CD4-positive, alpha-beta T cell (primary cell): ENCODE results near the gene VIPR2. TPM values are rescaled to one million over a fixed set of nuclear protein-coding genes. Genes with fewer than 3 reads are reported as not detected.
"Not testable (repeated sequence)": the region's sequence is repeated elsewhere in the genome, so short reads cannot be mapped to it uniquely, and the experiment has no call there.

ENCODE experiments used
- ATAC-seq: fragments of 200-7000 bp; cut with Tn5 transposase; one replicate; pipeline ENCODE4 v1.10.0; 2022; ENCODE audit warnings: mild to moderate bottlenecking; ENCODE audit not compliant: poor library complexity
- CTCF ChIA-PET: fragments of 350-600 bp; sonication (Branson Sonifier 250); formaldehyde crosslinking; loops from one replicate; lab custom pipeline; 2021; ENCODE audit warnings: antibody characterized with exemption, inconsistent platforms; lab: Charles Lee
- POLR2A ChIA-PET: fragments of 350-600 bp; sonication (Branson Sonifier 250); formaldehyde crosslinking; loops from one replicate; lab custom pipeline; 2021; ENCODE audit warnings: antibody characterized with exemption, inconsistent platforms; lab: Charles Lee
- DNase-seq, 14 experiments: peaks; one replicate each; pipeline ENCODE4 v3.0.0-alpha.2; 2013 to 2020; ENCODE audit warnings: mixed read lengths in 2 of 14
- H3K27ac ChIP-seq, 2 donors: one replicate each; pipeline versions ENCODE4 v1.5.1 to v1.7.0; 2013; ENCODE audit warnings: low read length in 2 of 2, low read depth in 1 of 2, mild to moderate bottlenecking in 1 of 2
- H3K27me3 ChIP-seq, 2 experiments: 1 replicate in 1 of 2; 2 replicates in 1 of 2; pipeline versions ENCODE4 v1.6.1 to v1.7.0; 2013; ENCODE audit warnings: low read length in 2 of 2, control low read depth in 1 of 2, mild to moderate bottlenecking in 1 of 2, moderate library complexity in 1 of 2; ENCODE audit not compliant: insufficient read depth in 2 of 2, control insufficient read depth in 1 of 2
- H3K36me3 ChIP-seq: one replicate; pipeline ENCODE4 v1.6.1; 2013; ENCODE audit warnings: low read length, control low read depth; ENCODE audit not compliant: insufficient read depth
- H3K4me1 ChIP-seq: one replicate; pipeline ENCODE4 v1.6.1; 2013; ENCODE audit warnings: low read length, control low read depth; ENCODE audit not compliant: insufficient read depth
- H3K4me3 ChIP-seq: one replicate; pipeline ENCODE4 v1.5.1; 2013; ENCODE audit warnings: mild to moderate bottlenecking, low read length, moderate library complexity
- H3K9me3 ChIP-seq, 2 experiments: 1 replicate in 1 of 2; 2 replicates in 1 of 2; pipeline versions ENCODE4 v1.6.1 to v1.7.0; 2013; ENCODE audit warnings: low read length in 2 of 2, mild to moderate bottlenecking in 2 of 2, control low read depth in 1 of 2, moderate library complexity in 1 of 2; ENCODE audit not compliant: control insufficient read depth in 1 of 2, insufficient read depth in 1 of 2
- H3K27ac Mint-ChIP-seq: one replicate; pipeline ENCODE4 v1.8.0; 2020; ENCODE audit warnings: mixed read lengths
- H3K27me3 Mint-ChIP-seq: one replicate; pipeline ENCODE4 v1.8.0; 2021; ENCODE audit warnings: mixed read lengths
- H3K36me3 Mint-ChIP-seq: one replicate; pipeline ENCODE4 v1.8.0; 2021; ENCODE audit warnings: low read depth, mixed read lengths
- H3K4me1 Mint-ChIP-seq: one replicate; pipeline ENCODE4 v1.8.0; 2021; ENCODE audit warnings: low read depth, mixed read lengths
- H3K4me3 Mint-ChIP-seq: one replicate; pipeline ENCODE4 v1.8.0; 2020; ENCODE audit warnings: mild to moderate bottlenecking, mixed read lengths
- H3K9me3 Mint-ChIP-seq: one replicate; pipeline ENCODE4 v1.8.0; 2020; ENCODE audit warnings: mixed read lengths
- CTCF ChIP-seq: fragments of 200-600 bp; IDR thresholded peaks from one replicate; pipeline ENCODE4 v1.8.0; 2022; ENCODE audit warnings: antibody characterized with exemption, mild to moderate bottlenecking
- intact Hi-C, 2 experiments: fragments of 100-400 bp; cut with DNase I in 1 of 2; cut with micrococcal nuclease in 1 of 2; formaldehyde crosslinking; loops; one replicate each; pipeline versions ENCODE4 v1.15.1 to v1.9.0; 2023 to 2025; cut with DNase I, micrococcal nuclease
- total RNA-seq, 174 experiments: library from RNA in 2 of 174; stranded (reverse) in 2 of 174; gene quantifications; one replicate each; pipeline ENCODE4 v1.2.3 and lab custom pipeline; 2021 to 2026

VIPR2 gene
- total RNA-seq, 2 experiments from 2014 or later, result 0.59 to 0.80 TPM

GRCh38 chr7:159125104-159125954 is 19.3 kb downstream of the VIPR2 start:
- no peak overlapping the region for H3K4me3 ChIP-seq
- H3K9me3 ChIP-seq, result no peaks in the 10 kb centered on the region
- peak in 1 of 14 experiments; percentile 10 for DNase-seq
- Mint-ChIP-seq H3K27me3 (peaks cover 21% of the 10 kb centered on the region), H3K9me3 (no peaks in the 10 kb centered on the region), H3K4me3 (no peak overlapping the region), H3K4me1 (no peaks in the 10 kb centered on the region), H3K36me3 (no peaks in the 10 kb centered on the region), H3K27ac (no peak overlapping the region)
- H3K4me1 ChIP-seq, result no peaks in the 10 kb centered on the region
- intact Hi-C loops, result no loop called here
- CTCF ChIA-PET, result no interaction called here
- no peak overlapping the region for H3K27ac ChIP-seq
- TF ChIP-seq CTCF, result no peak
- no peaks in the 10 kb centered on the region for H3K36me3 ChIP-seq
- POLR2A ChIA-PET, result no interaction called here
- ATAC-seq, result no peak
- H3K27me3 ChIP-seq, result peaks cover 0 to 5% of the 10 kb centered on the region in 2 experiments

- H3K9me3 Mint-ChIP-seq, DNase-seq, H3K27me3 ChIP-seq, H3K4me3 ChIP-seq, H3K36me3 Mint-ChIP-seq, H3K4me1 ChIP-seq, POLR2A ChIA-PET, CTCF ChIA-PET, H3K4me1 Mint-ChIP-seq, ATAC-seq, H3K36me3 ChIP-seq, intact Hi-C loops, H3K4me3 Mint-ChIP-seq, H3K27ac Mint-ChIP-seq, H3K9me3 ChIP-seq, H3K27ac ChIP-seq: not testable (repeated sequence)
- peaks cover 20% of the 10 kb centered on the region for H3K27me3 Mint-ChIP-seq
These were observed 20.9 kb downstream of the VIPR2 start for GRCh38 chr7:159123793-159124192.

GRCh38 chr7:159123294-159123693 is 21.4 kb downstream of the VIPR2 start:
- H3K4me1 ChIP-seq, ATAC-seq, H3K4me1 Mint-ChIP-seq, H3K27ac Mint-ChIP-seq, H3K4me3 ChIP-seq, CTCF ChIA-PET, H3K9me3 ChIP-seq, H3K9me3 Mint-ChIP-seq, H3K4me3 Mint-ChIP-seq, H3K36me3 ChIP-seq, intact Hi-C loops, H3K27ac ChIP-seq, DNase-seq, H3K27me3 ChIP-seq, H3K36me3 Mint-ChIP-seq: not testable (repeated sequence)
- H3K27me3 Mint-ChIP-seq, result peaks cover 18% of the 10 kb centered on the region
- POLR2A ChIA-PET, result interaction anchor here (1.1 kb wide), 1 partner anchor 11 kb away, joined by 3 read pairs; no protein-coding TSS in a partner anchor

- Mint-ChIP-seq H3K27ac (no peak overlapping the region), H3K27me3 (peaks cover 18% of the 10 kb centered on the region), H3K4me3 (no peak overlapping the region), H3K36me3 (no peaks in the 10 kb centered on the region), H3K4me1 (peaks cover 7% of the 10 kb centered on the region), H3K9me3 (no peaks in the 10 kb centered on the region)
- CTCF ChIA-PET, result no interaction called here
- H3K9me3 ChIP-seq, result peaks cover 0 to 4% of the 10 kb centered on the region in 2 experiments
- peaks cover 0 to 4% of the 10 kb centered on the region in 2 experiments for H3K27me3 ChIP-seq
- intact Hi-C loops, result no loop called here
- ATAC-seq (no peak), DNase-seq (peak in 1 of 14 experiments; percentile 11)
- POLR2A ChIA-PET, result interaction anchor here (1.1 kb wide), 1 partner anchor 10 kb away, joined by 3 read pairs; no protein-coding TSS in a partner anchor
- H3K27ac ChIP-seq, result no peak overlapping the region
- no peak for TF ChIP-seq CTCF
- H3K4me3 ChIP-seq, result no peak overlapping the region
- no peaks in the 10 kb centered on the region for H3K36me3 ChIP-seq
- no peaks in the 10 kb centered on the region for H3K4me1 ChIP-seq
These were observed 22.4 kb downstream of the VIPR2 start for GRCh38 chr7:159122276-159122675.
